Esophagus squamous epithelium (tissue), 4 donors: ENCODE results near the gene NRIP1.

Experiments used
- CTCF ChIP-seq, 6 experiments: fragments of 450-650 bp in 4 of 6; fragments of 200-600 bp in 2 of 6; sonication (generic) in 2 of 6; IDR thresholded peaks; one replicate each; pipeline ENCODE4 v1.5.1; 2016 to 2019; ENCODE audit warnings: antibody characterized with exemption in 6 of 6, mild to moderate bottlenecking in 4 of 6, moderate library complexity in 4 of 6
- POLR2A ChIP-seq, 4 donors: fragments of 450-650 bp; IDR thresholded peaks; one replicate each; pipeline ENCODE4 v1.6.1; 2017; ENCODE audit warnings: antibody characterized with exemption in 4 of 4, mild to moderate bottlenecking in 4 of 4, moderate library complexity in 3 of 4

GRCh38 chr21:15003463-15004135 lies 61.2 kb downstream of the NRIP1 start:
- no peak for TF ChIP-seq CTCF (IDR thresholded peaks at IDR 0.05)
- no peak for TF ChIP-seq POLR2A (IDR thresholded peaks at IDR 0.05)
